HepG2 (cell line): ENCODE measurements around the gene RSAD2. TPM values are rescaled to one million over a fixed set of nuclear protein-coding genes. Genes with fewer than 3 reads are reported as not detected.

Source experiments
- ATAC-seq: fragments of 200-7000 bp; cut with Tn5 transposase; 3 replicates; pipeline ENCODE4 v1.9.1; 2020; ENCODE audit warnings: mild to moderate bottlenecking, moderate library complexity
- BruUV-seq: library from RNA; stranded (reverse); fragments of 400-500 nt; replicated peaks from 2 replicates; lab custom pipeline; 2021; lab: Mats Ljungman, UMichigan
- CTCF ChIA-PET: fragments of 300-600 bp; formaldehyde crosslinking; extraction: SDS; loops from one replicate; lab custom pipeline; 2021; ENCODE audit warnings: low total read pairs, inconsistent platforms, low intra/inter-chr PET ratio; lab: Yijun Ruan, JAX
- POLR2A ChIA-PET: fragments of 350-600 bp; sonication (Branson Sonifier 250); formaldehyde crosslinking; loops from one replicate; lab custom pipeline; 2020; ENCODE audit warnings: antibody characterized with exemption, inconsistent platforms; lab: Yijun Ruan, JAX
- DNase-seq: peaks from one replicate; pipeline ENCODE4 v3.0.0-alpha.2; 2015; ENCODE audit warnings: low spot score
- FAIRE-seq: peaks from 3 replicates; lab custom pipeline; 2011; peaks lifted over from hg19 to GRCh38; lab: Jason Lieb, UNC
- H2AFZ ChIP-seq: one replicate; pipeline ENCODE4 v1.6.1; 2011; ENCODE audit warnings: low read length, inconsistent platforms
- H3K27ac ChIP-seq: fragments of 300-600 bp; 3 replicates; pipeline ENCODE4 v1.8.0; 2011; ENCODE audit warnings: mixed run types, mild to moderate bottlenecking, mixed read lengths, low read length, inconsistent platforms; ENCODE audit not compliant: insufficient read depth; ENCODE audit errors: extremely low read length
- H3K27me3 ChIP-seq, 2 experiments: fragments of 200-600 bp in 1 of 2; 2 replicates in 1 of 2; 3 replicates in 1 of 2; pipeline versions ENCODE4 v1.6.0 to v1.8.0; 2011; ENCODE audit warnings: low read length in 2 of 2, mild to moderate bottlenecking in 2 of 2, moderate library complexity in 2 of 2, inconsistent platforms in 1 of 2; ENCODE audit not compliant: insufficient read depth in 2 of 2, control insufficient read depth in 1 of 2
- H3K36me3 ChIP-seq, 2 experiments: fragments of 200-600 bp in 1 of 2; replicated peaks in 1 of 2; 2 replicates in 1 of 2; 3 replicates in 1 of 2; pipeline versions ENCODE4 v1.5.1 to v1.8.0; 2011; ENCODE audit warnings: low read length in 2 of 2, inconsistent platforms in 1 of 2; ENCODE audit not compliant: insufficient read depth in 2 of 2, control insufficient read depth in 1 of 2
- H3K4me1 ChIP-seq: 2 replicates; pipeline ENCODE4 v1.5.1; 2012; ENCODE audit warnings: low read length, inconsistent platforms; ENCODE audit not compliant: insufficient read depth
- H3K4me2 ChIP-seq: 2 replicates; pipeline ENCODE4 v1.6.0; 2011; ENCODE audit warnings: low read depth, low read length, inconsistent platforms
- H3K4me3 ChIP-seq, 3 experiments: fragments of 200-600 bp in 1 of 3; sonication (generic), shearing (Covaris generic) in 1 of 3; replicated peaks in 1 of 3; 2 replicates each; pipeline ENCODE4 v1.5.1; 2011 to 2016; ENCODE audit warnings: low read length in 3 of 3, inconsistent platforms in 2 of 3, low read depth in 2 of 3, mild to moderate bottlenecking in 2 of 3, control low read depth in 1 of 3, mixed read lengths in 1 of 3; ENCODE audit not compliant: insufficient read depth in 1 of 3
- H3K79me2 ChIP-seq: one replicate; pipeline ENCODE4 v1.6.1; 2011; ENCODE audit warnings: low read length, inconsistent platforms; ENCODE audit not compliant: insufficient read depth
- H3K9ac ChIP-seq: 2 replicates; pipeline ENCODE4 v1.6.0; 2011; ENCODE audit warnings: mild to moderate bottlenecking, low read depth, low read length, inconsistent platforms; ENCODE audit not compliant: insufficient read depth
- H3K9me3 ChIP-seq: 2 replicates; pipeline ENCODE4 v1.5.1; 2012; ENCODE audit warnings: mild to moderate bottlenecking, low read length
- H4K20me1 ChIP-seq: 2 replicates; pipeline ENCODE4 v1.6.0; 2011; ENCODE audit warnings: inconsistent platforms, mild to moderate bottlenecking, low read length, moderate library complexity; ENCODE audit not compliant: insufficient read depth
- ASH2L ChIP-seq: fragments of 300-600, 200-600 bp; sonication (generic); IDR thresholded peaks from 2 replicates; pipeline ENCODE4 v1.7.0; 2017; ENCODE audit warnings: low read depth, mild to moderate bottlenecking, moderate library complexity, mixed read lengths, low read length; ENCODE audit not compliant: insufficient read length
- EEA1 ChIP-seq: sonication (generic); formaldehyde crosslinking; IDR thresholded peaks from 2 replicates; pipeline ENCODE4 v1.5.1; 2020; ENCODE audit warnings: mild to moderate bottlenecking, missing genetic modification reagents, borderline replicate concordance
- GPN1 ChIP-seq: sonication (generic); formaldehyde crosslinking; IDR thresholded peaks from 2 replicates; pipeline ENCODE4 v1.5.1; 2020; ENCODE audit warnings: missing genetic modification reagents, borderline replicate concordance
- MAFF ChIP-seq: IDR thresholded peaks from 2 replicates; pipeline ENCODE4 v1.6.1; 2011; ENCODE audit warnings: low read depth, low read length, improper control_type of control experiment
- MEIS2 ChIP-seq: sonication (generic); formaldehyde crosslinking; IDR thresholded peaks from 2 replicates; pipeline ENCODE4 v1.9.0; 2021; ENCODE audit warnings: mild to moderate bottlenecking, missing genetic modification reagents
- NONO ChIP-seq, 2 experiments: fragments of 450-650 bp in 1 of 2; sonication (generic) in 1 of 2; formaldehyde crosslinking in 1 of 2; IDR thresholded peaks in 1 of 2; conservative IDR thresholded peaks in 1 of 2; 2 replicates each; pipeline versions ENCODE4 v1.6.1 to v1.8.0; 2017 to 2022; ENCODE audit warnings: mild to moderate bottlenecking in 1 of 2, missing genetic modification reagents in 1 of 2, moderate library complexity in 1 of 2
- ONECUT2 ChIP-seq: sonication (generic); formaldehyde crosslinking; IDR thresholded peaks from 2 replicates; pipeline ENCODE4 v1.4.0; 2020; ENCODE audit warnings: missing genetic modification reagents
- ZNF430 ChIP-seq: sonication (generic); formaldehyde crosslinking; IDR thresholded peaks from 2 replicates; pipeline ENCODE4 v1.9.0; 2021; ENCODE audit warnings: mild to moderate bottlenecking, missing genetic modification reagents
- ZNF552 ChIP-seq: sonication (generic); formaldehyde crosslinking; IDR thresholded peaks from 2 replicates; pipeline ENCODE4 v1.9.0; 2022; ENCODE audit warnings: missing genetic modification reagents, mild to moderate bottlenecking, borderline replicate concordance
- ZNF562 ChIP-seq: sonication (generic); formaldehyde crosslinking; IDR thresholded peaks from 2 replicates; pipeline ENCODE4 v1.8.0; 2022; ENCODE audit warnings: missing genetic modification reagents, borderline replicate concordance
- ZSCAN9 ChIP-seq: IDR thresholded peaks from 2 replicates; pipeline ENCODE4 v1.6.1; 2016; ENCODE audit warnings: borderline replicate concordance
- WGBS: methylation state at CpG from one replicate; pipeline ENCODE4 v1.1.6; 2017; ENCODE audit warnings: low lambda C conversion rate; 5-methylcytosine and 5-hydroxymethylcytosine counted together
- in situ Hi-C: cut with HindIII; loops from 2 replicates; pipeline ENCODE4 v1.10.0; 2017; ENCODE audit warnings: low pct_unique_long_range_greater_than_20kb; ENCODE audit not compliant: extremely low pct_ligation_motif_present
- intact Hi-C: fragments of 100-400 bp; cut with micrococcal nuclease; formaldehyde crosslinking; loops from one replicate; pipeline ENCODE4 v1.10.0; 2022; ENCODE audit not compliant: unreplicated experiment
- polyA plus RNA-seq, 8 experiments: library from polyadenylated mRNA; depleted of rRNA in 3 of 8; stranded (reverse) in 7 of 8; unstranded in 1 of 8; fragments of >200 nt; fragmentation: Illumina TruSeq in 4 of 8; extraction: Trizol in 4 of 8; gene quantifications; 2 replicates each; pipeline versions ENCODE4 v1.2.1 to v1.2.3, GENCODE V29; 2011 to 2016; ENCODE audit warnings: low read depth in 4 of 8, missing spikeins in 1 of 8, mixed read lengths in 1 of 8; ENCODE audit not compliant: insufficient read depth in 1 of 8
- total RNA-seq, 5 experiments: library from RNA; depleted of rRNA; stranded (reverse); fragments of >200 nt; fragmentation: Illumina TruSeq; extraction: Trizol; gene quantifications; 2 replicates each; pipeline ENCODE4 v1.2.3, GENCODE V29; 2016; ENCODE audit warnings: low read depth in 1 of 5
- TF ChIP-seq, protein P1 (sequence below): sonication (generic); formaldehyde crosslinking; IDR thresholded peaks from 2 replicates; pipeline ENCODE4 v1.5.0; 2020; ENCODE audit warnings: mild to moderate bottlenecking, low read depth, missing genetic modification reagents, borderline replicate concordance

RSAD2 gene
- total and polyA plus RNA-seq, 2 of the 13 experiments (the other 11 are each of a cell fraction or from before 2014, with no cell fraction given) = 0.11 TPM; not detected in 1

- Histone ChIP-seq H2AFZ (no peak overlapping the region), H3K36me3 (peaks cover 0 to 12% of the 10 kb centered on the region in 2 experiments; a peak in 1 of 5 replicates), H3K4me2 (no peak overlapping the region), H3K9me3 (no peaks in the 10 kb centered on the region), H3K79me2 (peaks cover 8% of the 10 kb centered on the region), H3K4me1 (peaks cover 13% of the 10 kb centered on the region), H3K27me3 (no peaks in the 10 kb centered on the region), H3K9ac (no peak overlapping the region), H3K27ac (no peak overlapping the region), H3K4me3 (no peak overlapping the region), H4K20me1 (no peaks in the 10 kb centered on the region)
- intact Hi-C loops (no loop called here), in situ Hi-C loops (no loop called here)
- no peak for DNase-seq
- TF ChIP-seq ASH2L (no peak), MEIS2 (CRISPR knock-in tag) (no peak), EEA1 (CRISPR knock-in tag) (no peak), ZNF430 (CRISPR knock-in tag) (no peak)
- TF ChIP-seq, protein P1, sequence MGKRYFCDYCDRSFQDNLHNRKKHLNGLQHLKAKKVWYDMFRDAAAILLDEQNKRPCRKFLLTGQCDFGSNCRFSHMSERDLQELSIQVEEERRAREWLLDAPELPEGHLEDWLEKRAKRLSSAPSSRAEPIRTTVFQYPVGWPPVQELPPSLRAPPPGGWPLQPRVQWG (CRISPR knock-in tag) = no peak
- CTCF ChIA-PET = no interaction called here
- no peak for FAIRE-seq
- no peak for ATAC-seq
- POLR2A ChIA-PET = no interaction called here
- WGBS = 100% methylated on average over 2 of the region's 2 CpGs
- BruUV-seq = no TSS peak
Measured at GRCh38 chr2:6937157-6937556, 59.6 kb downstream of the RSAD2 start.

- intact Hi-C loops (no loop called here), in situ Hi-C loops (no loop called here)
- DNase-seq = no peak
- whole genome bisulfite sequencing = 85% methylated on average over 4 of the region's 4 CpGs
- ChIA-PET POLR2A (no interaction called here), CTCF (no interaction called here)
- BruUV-seq = no TSS peak
- Histone ChIP-seq H3K36me3 (peaks cover 3 to 12% of the 10 kb centered on the region in 2 experiments; a peak in 3 of 5 replicates), H3K9ac (no peak overlapping the region), H2AFZ (no peak overlapping the region), H4K20me1 (no peaks in the 10 kb centered on the region), H3K9me3 (no peaks in the 10 kb centered on the region), H3K4me1 (peaks cover 8% of the 10 kb centered on the region), H3K27ac (no peak overlapping the region), H3K79me2 (peaks cover 8% of the 10 kb centered on the region), H3K4me3 (no peak overlapping the region), H3K27me3 (no peaks in the 10 kb centered on the region), H3K4me2 (no peak overlapping the region)
- ATAC-seq = no peak
- no peak for TF ChIP-seq ONECUT2 (CRISPR knock-in tag)
- no peak for TF ChIP-seq MAFF
- TF ChIP-seq GPN1 (CRISPR knock-in tag) = no peak
- TF ChIP-seq NONO (IDR thresholded peaks at IDR 0.05) = no peak
- no peak for TF ChIP-seq NONO (CRISPR knock-in tag; conservative IDR thresholded peaks at IDR 0.05)
- no peak for TF ChIP-seq ZNF562 (CRISPR knock-in tag)
- TF ChIP-seq ZSCAN9 = no peak
- no peak for TF ChIP-seq ZNF552 (CRISPR knock-in tag)
- FAIRE-seq = no peak
Measured at GRCh38 chr2:6937582-6937981, 60.0 kb downstream of the RSAD2 start.
